H1 (cell line): Measurements from ENCODE around the gene HIVEP3. TPM values are rescaled to one million over a fixed set of nuclear protein-coding genes. Genes with fewer than 3 reads are reported as not detected.

ENCODE experiments used
- CTCF ChIA-PET: fragments of 300-600 bp; sonication (Branson Sonifier 250); formaldehyde crosslinking; loops from one replicate; lab custom pipeline; 2021; ENCODE audit not compliant: partially characterized antibody; lab: Charles Lee
- POLR2A ChIA-PET: fragments of 300-600 bp; sonication (Branson Sonifier 250); formaldehyde crosslinking; loops from one replicate; lab custom pipeline; 2021; ENCODE audit warnings: inconsistent platforms; ENCODE audit not compliant: partially characterized antibody; lab: Charles Lee
- DNase-seq, 2 experiments: peaks; one replicate each; pipeline versions ENCODE4 v3.0.0 to v3.0.0-alpha.2; 2010 to 2022; ENCODE audit warnings: low spot score in 2 of 2, low read depth in 1 of 2, mixed read lengths in 1 of 2
- FAIRE-seq: peaks from 2 replicates; lab custom pipeline; 2011; peaks lifted over from hg19 to GRCh38; lab: Jason Lieb, UNC
- H2AFZ ChIP-seq: 2 replicates; pipeline ENCODE4 v1.8.1; 2012; ENCODE audit warnings: low read length, inconsistent platforms
- H2AK5ac ChIP-seq: 2 replicates; pipeline ENCODE4 v1.6.1; 2013; ENCODE audit warnings: low read depth, low read length
- H2BK120ac ChIP-seq: replicated peaks from 2 replicates; pipeline ENCODE3; 2013; ENCODE audit warnings: low read depth, low read length, inconsistent platforms
- H2BK12ac ChIP-seq: 2 replicates; pipeline ENCODE4 v1.6.1; 2013; ENCODE audit warnings: low read depth, low read length
- H2BK15ac ChIP-seq: 2 replicates; pipeline ENCODE4 v1.6.1; 2013; ENCODE audit warnings: low read length
- H2BK20ac ChIP-seq: 2 replicates; pipeline ENCODE4 v1.6.1; 2013; ENCODE audit warnings: low read length
- H2BK5ac ChIP-seq: 2 replicates; pipeline ENCODE4 v1.6.1; 2013; ENCODE audit warnings: low read depth, low read length
- H3K14ac ChIP-seq: 2 replicates; pipeline ENCODE4 v1.6.1; 2013; ENCODE audit warnings: inconsistent platforms; ENCODE audit not compliant: insufficient read length
- H3K18ac ChIP-seq: 2 replicates; pipeline ENCODE4 v1.6.1; 2013; ENCODE audit warnings: low read length; ENCODE audit errors: extremely low read depth
- H3K23ac ChIP-seq: 2 replicates; pipeline ENCODE4 v1.6.1; 2013; ENCODE audit warnings: inconsistent platforms; ENCODE audit not compliant: insufficient read length
- H3K23me2 ChIP-seq: 2 replicates; pipeline ENCODE4 v1.6.1; 2013; ENCODE audit warnings: low read depth, low read length
- H3K27ac ChIP-seq: 2 replicates; pipeline ENCODE4 v1.6.1; 2011; ENCODE audit warnings: low read depth, low read length, inconsistent platforms
- H3K27me3 ChIP-seq, 4 experiments: replicated peaks in 1 of 4; 1 replicate in 1 of 4; 2 replicates in 3 of 4; pipeline versions ENCODE4 v1.6.1 to v1.8.1; 2011 to 2013; ENCODE audit warnings: low read length in 3 of 4, mild to moderate bottlenecking in 3 of 4, inconsistent platforms in 2 of 4, mixed read lengths in 2 of 4, moderate library complexity in 1 of 4; ENCODE audit not compliant: control insufficient read depth in 3 of 4, insufficient read depth in 3 of 4; ENCODE audit errors: extremely low read depth in 1 of 4
- H3K36me3 ChIP-seq, 4 experiments: 2 replicates each; pipeline versions ENCODE4 v1.6.1 to v1.8.1; 2011 to 2013; ENCODE audit warnings: mild to moderate bottlenecking in 4 of 4, low read length in 3 of 4, moderate library complexity in 2 of 4, control low read depth in 1 of 4, inconsistent platforms in 1 of 4; ENCODE audit not compliant: insufficient read depth in 4 of 4, control insufficient read depth in 2 of 4
- H3K4ac ChIP-seq: replicated peaks from 2 replicates; pipeline ENCODE3; 2013; ENCODE audit warnings: low read length, low read depth, mixed read lengths, inconsistent platforms; ENCODE audit not compliant: insufficient read length
- H3K4me1 ChIP-seq, 4 experiments: replicated peaks in 1 of 4; 1 replicate in 1 of 4; 2 replicates in 3 of 4; pipeline versions ENCODE4 v1.6.1 to v1.8.1; 2011 to 2013; ENCODE audit warnings: low read length in 3 of 4, inconsistent platforms in 2 of 4, mixed read lengths in 1 of 4; ENCODE audit not compliant: insufficient read depth in 4 of 4, control insufficient read depth in 3 of 4
- H3K4me2 ChIP-seq, 2 experiments: 2 replicates each; pipeline versions ENCODE4 v1.6.1 to v1.8.1; 2011 to 2013; ENCODE audit warnings: low read depth in 2 of 2, low read length in 2 of 2, control low read depth in 1 of 2, inconsistent platforms in 1 of 2, mild to moderate bottlenecking in 1 of 2; ENCODE audit not compliant: insufficient read depth in 1 of 2
- H3K4me3 ChIP-seq, 4 experiments: fragments of 200-600, 300-600 bp in 1 of 4; sonication (generic), shearing (Covaris generic), sonication (Bioruptor Twin) in 1 of 4; 2 replicates each; pipeline versions ENCODE4 v1.5.1 to v1.8.1; 2011 to 2016; ENCODE audit warnings: low read length in 4 of 4, low read depth in 3 of 4, control low read depth in 2 of 4, inconsistent platforms in 2 of 4, mild to moderate bottlenecking in 2 of 4, mixed read lengths in 1 of 4, moderate library complexity in 1 of 4; ENCODE audit not compliant: insufficient read depth in 2 of 4; ENCODE audit errors: extremely low read depth in 1 of 4
- H3K56ac ChIP-seq: replicated peaks from 2 replicates; pipeline ENCODE3; 2013; ENCODE audit warnings: low read depth, mild to moderate bottlenecking, mixed read lengths, low read length, inconsistent platforms; ENCODE audit not compliant: insufficient read length
- H3K79me1 ChIP-seq: 2 replicates; pipeline ENCODE4 v1.6.1; 2013; ENCODE audit warnings: low read depth, low read length, control low read depth
- H3K79me2 ChIP-seq, 2 experiments: 2 replicates each; pipeline versions ENCODE4 v1.6.1 to v1.8.1; 2012 to 2013; ENCODE audit warnings: low read length in 2 of 2, mild to moderate bottlenecking in 2 of 2, inconsistent platforms in 1 of 2; ENCODE audit not compliant: insufficient read depth in 2 of 2, control insufficient read depth in 1 of 2
- H3K9ac ChIP-seq, 4 experiments: replicated peaks in 1 of 4; 1 replicate in 1 of 4; 2 replicates in 3 of 4; pipeline versions ENCODE4 v1.6.1 to v1.8.1; 2011 to 2013; ENCODE audit warnings: low read depth in 3 of 4, low read length in 3 of 4, control low read depth in 2 of 4, mild to moderate bottlenecking in 2 of 4, moderate library complexity in 2 of 4, inconsistent platforms in 1 of 4; ENCODE audit errors: extremely low read depth in 1 of 4
- H3K9me3 ChIP-seq, 2 experiments: 2 replicates each; pipeline versions ENCODE4 v1.6.1 to v1.8.1; 2012 to 2013; ENCODE audit warnings: mild to moderate bottlenecking in 2 of 2, moderate library complexity in 2 of 2, control low read depth in 1 of 2, inconsistent platforms in 1 of 2, low read depth in 1 of 2, low read length in 1 of 2, mixed read lengths in 1 of 2; ENCODE audit not compliant: insufficient read depth in 2 of 2
- H4K20me1 ChIP-seq, 2 experiments: replicated peaks in 1 of 2; 2 replicates each; pipeline versions ENCODE3 to v1.8.1; 2011 to 2013; ENCODE audit warnings: inconsistent platforms in 2 of 2, low read length in 2 of 2, mild to moderate bottlenecking in 1 of 2; ENCODE audit not compliant: insufficient read depth in 2 of 2, control insufficient read depth in 1 of 2
- H4K5ac ChIP-seq: 2 replicates; pipeline ENCODE4 v1.6.1; 2013; ENCODE audit warnings: low read length, low read depth, mixed read lengths, inconsistent platforms; ENCODE audit not compliant: insufficient read length
- H4K8ac ChIP-seq: 2 replicates; pipeline ENCODE4 v1.8.0; 2013; ENCODE audit warnings: mild to moderate bottlenecking, moderate library complexity, low read length, inconsistent platforms; ENCODE audit not compliant: insufficient read depth; ENCODE audit errors: extremely low read depth
- H4K91ac ChIP-seq: replicated peaks from 2 replicates; pipeline ENCODE3; 2013; ENCODE audit warnings: low read length, mixed read lengths, inconsistent platforms; ENCODE audit not compliant: insufficient read length
- E2F6 ChIP-seq: IDR thresholded peaks from 2 replicates; pipeline ENCODE4 v1.6.1; 2012; ENCODE audit warnings: inconsistent platforms
- EZH2 ChIP-seq: fragments of 200-600 bp; sonication (generic); IDR thresholded peaks from 2 replicates; pipeline ENCODE4 v1.7.1; 2012; ENCODE audit warnings: low read depth, mild to moderate bottlenecking, moderate library complexity, low read length, inconsistent platforms; ENCODE audit not compliant: severe bottlenecking
- KDM4A ChIP-seq: IDR thresholded peaks from one replicate; pipeline ENCODE4 v1.7.1; 2012; ENCODE audit warnings: low read depth, mild to moderate bottlenecking, moderate library complexity, low read length, inconsistent platforms; ENCODE audit not compliant: severe bottlenecking
- RXRA ChIP-seq: IDR thresholded peaks from 2 replicates; pipeline ENCODE4 v1.6.1; 2011; ENCODE audit warnings: low read depth, mild to moderate bottlenecking, low read length, moderate library complexity; ENCODE audit not compliant: insufficient read depth
- SAP30 ChIP-seq: fragments of 300-600 bp; sonication (generic); IDR thresholded peaks from 2 replicates; pipeline ENCODE4 v1.7.1; 2012; ENCODE audit warnings: low read length, moderate library complexity, mild to moderate bottlenecking, inconsistent platforms; ENCODE audit not compliant: insufficient read depth, insufficient replicate concordance
- SP2 ChIP-seq: IDR thresholded peaks from 2 replicates; pipeline ENCODE4 v1.6.1; 2012; ENCODE audit warnings: mild to moderate bottlenecking, low read length, inconsistent platforms
- TAF1 ChIP-seq: IDR thresholded peaks from 2 replicates; pipeline ENCODE4 v1.6.1; 2011; ENCODE audit warnings: mild to moderate bottlenecking, low read depth, low read length
- WGBS, 2 experiments: shearing (Covaris generic) in 1 of 2; methylation state at CpG; one replicate each; pipeline versions ENCODE4 v1.1.6 to v1.1.7; 2013 to 2015; ENCODE audit warnings: low lambda C conversion rate in 2 of 2, mixed read lengths in 2 of 2, inconsistent platforms in 1 of 2, low coverage in 1 of 2, missing lambda C conversion rate in 1 of 2; ENCODE audit not compliant: insufficient replicate concordance in 2 of 2, insufficient coverage in 1 of 2, insufficient read length in 1 of 2; ENCODE audit errors: extremely low coverage in 1 of 2, missing lambda C conversion rate in 1 of 2; 5-methylcytosine and 5-hydroxymethylcytosine counted together
- polyA plus RNA-seq, 7 experiments: library from polyadenylated mRNA; depleted of rRNA in 3 of 7; stranded (reverse) in 5 of 7; unstranded in 2 of 7; fragments of >200 nt in 5 of 7; fragments of 200-250 nt in 2 of 7; gene quantifications; 1 replicate in 5 of 7; 2 replicates in 1 of 7; 4 replicates in 1 of 7; pipeline versions ENCODE4 v1.2.1 to v1.2.3, GENCODE V29; 2011 to 2013; ENCODE audit warnings: missing spikeins in 2 of 7, mixed read lengths in 2 of 7
- total RNA-seq: library from RNA; stranded (reverse); fragmentation: NEBNext Ultra II Directional; extraction: Animal tissue kit (Norgen Biotek cat#: 25700); gene quantifications from 2 replicates; pipeline ENCODE4 v1.2.1, GENCODE V29; 2021

The HIVEP3 gene
- total and polyA plus RNA-seq, 2 of the 8 experiments (the other 6 are each of a cell fraction or from before 2014, with no cell fraction given), result 0.24 to 0.69 TPM

- H3K79me2 ChIP-seq, result no peaks in the 10 kb centered on the region
- no peaks in the 10 kb centered on the region for H3K79me1 ChIP-seq
- H3K9ac ChIP-seq, result no peak overlapping the region
- H2AFZ ChIP-seq, result no peak overlapping the region
- no peak overlapping the region for H3K14ac ChIP-seq
- H3K36me3 ChIP-seq, result no peaks in the 10 kb centered on the region
- ChIA-PET POLR2A (no interaction called here), CTCF (interaction anchor here (1.6 kb wide), 1 partner anchor 10 kb away, joined by 4 read pairs; no protein-coding TSS in a partner anchor)
- 94% methylated on average over 5 of the region's 5 CpGs; no CpG with 5 or more reads in 1 of the 2 experiments for WGBS, 2 experiments
- H2BK5ac ChIP-seq, result no peak overlapping the region
- no peak overlapping the region for H3K27ac ChIP-seq
- H2BK15ac ChIP-seq, result no peak overlapping the region
- H3K9me3 ChIP-seq, result no peaks in the 10 kb centered on the region
- no peak overlapping the region for H3K4ac ChIP-seq
- no peak for FAIRE-seq
- no peak overlapping the region for H2AK5ac ChIP-seq
- no peaks in the 10 kb centered on the region; the same call in 1 of the 2 replicates for H3K23me2 ChIP-seq
- TF ChIP-seq SP2, result no peak
- no peak for TF ChIP-seq SAP30
- no peak for TF ChIP-seq KDM4A
- no peak for TF ChIP-seq E2F6
- TF ChIP-seq EZH2, result no peak
- TF ChIP-seq RXRA, result no peak
- TF ChIP-seq TAF1, result no peak
- H3K27me3 ChIP-seq, result no peaks in the 10 kb centered on the region
- no peak overlapping the region for H2BK20ac ChIP-seq
- no peak overlapping the region for H4K5ac ChIP-seq
- H2BK120ac ChIP-seq, result no peak overlapping the region
- H3K4me2 ChIP-seq, result no peak overlapping the region
- no peak overlapping the region for H4K91ac ChIP-seq
- no peak overlapping the region for H2BK12ac ChIP-seq
- H3K56ac ChIP-seq, result no peak overlapping the region
- no peak overlapping the region for H3K23ac ChIP-seq
- no peaks in the 10 kb centered on the region for H4K20me1 ChIP-seq
- H3K4me1 ChIP-seq, result peaks cover 0 to 9% (median 0%) of the 10 kb centered on the region in 4 experiments; a peak in 3 of 7 replicates
- H4K8ac ChIP-seq, result no peak overlapping the region
- DNase-seq, result no peak
- H3K18ac ChIP-seq, result no peak overlapping the region
- H3K4me3 ChIP-seq, result no peak overlapping the region
Measured at GRCh38 chr1:41880950-41881885, 37.5 kb downstream of the HIVEP3 start.
